H1 (cell line): ENCODE data around the gene TNFAIP8. TPM values are rescaled to one million over a fixed set of nuclear protein-coding genes. Genes with fewer than 3 reads are reported as not detected.

Source experiments
- ASH2L ChIP-seq: fragments of 200-600, 300-600 bp; sonication (generic); IDR thresholded peaks from one replicate; pipeline ENCODE4 v1.7.1; 2017; ENCODE audit warnings: low read length
- ATF2 ChIP-seq: IDR thresholded peaks from 2 replicates; pipeline ENCODE4 v1.6.1; 2012; ENCODE audit warnings: low read length, inconsistent platforms
- CBX5 ChIP-seq: fragments of 300-800, 300-1000 bp; sonication (generic); IDR thresholded peaks from 2 replicates; pipeline ENCODE4 v1.7.1; 2016; ENCODE audit warnings: antibody characterized with exemption, low read length, low read depth
- CBX8 ChIP-seq: fragments of 300-800, 300-1000 bp; sonication (generic); IDR thresholded peaks from 2 replicates; pipeline ENCODE4 v1.7.1; 2016; ENCODE audit warnings: low read depth, low read length, borderline replicate concordance
- CHD2 ChIP-seq: IDR thresholded peaks from 2 replicates; pipeline ENCODE4 v1.6.1; 2012; ENCODE audit warnings: low read length, improper control_type of control experiment
- CHD7 ChIP-seq: fragments of 300-600 bp; sonication (generic); IDR thresholded peaks from 2 replicates; pipeline ENCODE4 v1.7.1; 2012; ENCODE audit warnings: low read length, moderate library complexity, mild to moderate bottlenecking, inconsistent platforms; ENCODE audit not compliant: insufficient replicate concordance
- NRF1 ChIP-seq: IDR thresholded peaks from 2 replicates; pipeline ENCODE4 v1.6.1; 2011; ENCODE audit warnings: mild to moderate bottlenecking, low read depth, low read length, improper control_type of control experiment
- polyA plus RNA-seq, 7 experiments: library from polyadenylated mRNA; depleted of rRNA in 3 of 7; stranded (reverse) in 5 of 7; unstranded in 2 of 7; fragments of >200 nt in 5 of 7; fragments of 200-250 nt in 2 of 7; gene quantifications; 1 replicate in 5 of 7; 2 replicates in 1 of 7; 4 replicates in 1 of 7; pipeline versions ENCODE4 v1.2.1 to v1.2.3, GENCODE V29; 2011 to 2013; ENCODE audit warnings: missing spikeins in 2 of 7, mixed read lengths in 2 of 7
- total RNA-seq: library from RNA; stranded (reverse); fragmentation: NEBNext Ultra II Directional; extraction: Animal tissue kit (Norgen Biotek cat#: 25700); gene quantifications from 2 replicates; pipeline ENCODE4 v1.2.1, GENCODE V29; 2021

Gene TNFAIP8
- total and polyA plus RNA-seq, 2 of the 8 experiments (the other 6 are each of a cell fraction or from before 2014, with no cell fraction given) = 12.4 to 19.3 TPM

GRCh38 chr5:119389288-119390030 is 33.6 kb downstream of the TNFAIP8 start (continued):
- TF ChIP-seq CHD2 (no peak), CBX5 (no peak), ASH2L (no peak), CBX8 (no peak), NRF1 (no peak), ATF2 (no peak), CHD7 (no peak)
